Activated CD8-positive, alpha-beta memory T cell treated with anti-CD3 and anti-CD28 coated beads, Interleukin-2, amount 10 ng/mL, durations not matched to agents 7 days and 5 days (primary cell): ENCODE measurements around the gene TCF15. TPM values are rescaled to one million over a fixed set of nuclear protein-coding genes. Genes with fewer than 3 reads are reported as not detected.
"Not testable (repeated sequence)": the region's sequence is repeated elsewhere in the genome, so short reads cannot be mapped to it uniquely, and the experiment has no call there.

ENCODE experiments used
- ATAC-seq: fragments of 150-1000 bp; cut with Tn5 transposase; one replicate; pipeline ENCODE4 v1.10.0; 2021; ENCODE audit warnings: moderate library complexity
- CTCF ChIA-PET: fragments of 350-600 bp; sonication (Branson Sonifier 250); formaldehyde crosslinking; loops from one replicate; lab custom pipeline; 2021; ENCODE audit warnings: antibody characterized with exemption; lab: Charles Lee
- DNase-seq: peaks from one replicate; pipeline ENCODE4 v3.0.0-alpha.2; 2020
- H3K27ac Mint-ChIP-seq: one replicate; pipeline ENCODE4 v1.8.0; 2021; ENCODE audit warnings: mild to moderate bottlenecking, mixed read lengths
- H3K27me3 Mint-ChIP-seq: one replicate; pipeline ENCODE4 v1.8.0; 2021; ENCODE audit warnings: mixed read lengths
- H3K36me3 Mint-ChIP-seq: one replicate; pipeline ENCODE4 v1.8.0; 2021; ENCODE audit warnings: mild to moderate bottlenecking, mixed read lengths
- H3K4me1 Mint-ChIP-seq: one replicate; pipeline ENCODE4 v1.8.0; 2021; ENCODE audit warnings: mixed read lengths
- H3K4me3 Mint-ChIP-seq: one replicate; pipeline ENCODE4 v1.8.0; 2021; ENCODE audit warnings: mild to moderate bottlenecking, moderate library complexity, mixed read lengths
- H3K9me3 Mint-ChIP-seq: one replicate; pipeline ENCODE4 v1.8.0; 2022; ENCODE audit warnings: low read depth, mixed read lengths
- total RNA-seq, 2 experiments: library from RNA; stranded (reverse); gene quantifications; one replicate each; pipeline ENCODE4 v1.2.3, GENCODE V29; 2021

TCF15 gene
- total RNA-seq, 2 experiments from 2014 or later: not detected

- ATAC-seq (no peak), DNase-seq (no peak)
- H3K27me3 Mint-ChIP-seq: peaks cover 9% of the 10 kb centered on the region
- H3K36me3 Mint-ChIP-seq: peaks cover 26% of the 10 kb centered on the region
- H3K27ac Mint-ChIP-seq: no peak overlapping the region
- H3K4me1 Mint-ChIP-seq: peaks cover 24% of the 10 kb centered on the region
- CTCF ChIA-PET: interaction anchor here (1.2 to 4.4 kb wide), 3 partner anchors 20 to 85 kb away, joined by 3 to 55 read pairs (median 3); no protein-coding TSS in a partner anchor
- no peak overlapping the region for H3K4me3 Mint-ChIP-seq
- H3K9me3 Mint-ChIP-seq: no peaks in the 10 kb centered on the region
These were observed 37.4 kb upstream of the TCF15 start for GRCh38 chr20:647479-648019.

- Mint-ChIP-seq H3K36me3 (peaks cover 26% of the 10 kb centered on the region), H3K4me1 (peaks cover 17% of the 10 kb centered on the region), H3K27me3 (peaks cover 9% of the 10 kb centered on the region), H3K9me3 (no peaks in the 10 kb centered on the region), H3K27ac (no peak overlapping the region), H3K4me3 (no peak overlapping the region)
- ATAC-seq: no peak
- DNase-seq: no peak
- CTCF ChIA-PET: interaction anchor here (1.2 to 4.4 kb wide), 5 partner anchors 10 to 284 kb away, joined by 3 to 55 read pairs (median 4); no protein-coding TSS in a partner anchor
These were observed 36.7 kb upstream of the TCF15 start for GRCh38 chr20:646868-647233.

- H3K4me3 Mint-ChIP-seq: no peak overlapping the region
- no peak overlapping the region for H3K27ac Mint-ChIP-seq
- DNase-seq: no peak
- H3K9me3 Mint-ChIP-seq: no peaks in the 10 kb centered on the region
- CTCF ChIA-PET: interaction anchor here (0.6 to 4.4 kb wide), 43 partner anchors 8 to 444 kb away, joined by 3 to 55 read pairs (median 4); partner anchors contain the start of genes CSNK2A1, TBC1D20 and TRIB3
- H3K36me3 Mint-ChIP-seq: peaks cover 26% of the 10 kb centered on the region
- peaks cover 11% of the 10 kb centered on the region for H3K27me3 Mint-ChIP-seq
- H3K4me1 Mint-ChIP-seq: peaks cover 16% of the 10 kb centered on the region
- ATAC-seq: no peak
These were observed 36.2 kb upstream of the TCF15 start for GRCh38 chr20:646107-646867.

DNA sequence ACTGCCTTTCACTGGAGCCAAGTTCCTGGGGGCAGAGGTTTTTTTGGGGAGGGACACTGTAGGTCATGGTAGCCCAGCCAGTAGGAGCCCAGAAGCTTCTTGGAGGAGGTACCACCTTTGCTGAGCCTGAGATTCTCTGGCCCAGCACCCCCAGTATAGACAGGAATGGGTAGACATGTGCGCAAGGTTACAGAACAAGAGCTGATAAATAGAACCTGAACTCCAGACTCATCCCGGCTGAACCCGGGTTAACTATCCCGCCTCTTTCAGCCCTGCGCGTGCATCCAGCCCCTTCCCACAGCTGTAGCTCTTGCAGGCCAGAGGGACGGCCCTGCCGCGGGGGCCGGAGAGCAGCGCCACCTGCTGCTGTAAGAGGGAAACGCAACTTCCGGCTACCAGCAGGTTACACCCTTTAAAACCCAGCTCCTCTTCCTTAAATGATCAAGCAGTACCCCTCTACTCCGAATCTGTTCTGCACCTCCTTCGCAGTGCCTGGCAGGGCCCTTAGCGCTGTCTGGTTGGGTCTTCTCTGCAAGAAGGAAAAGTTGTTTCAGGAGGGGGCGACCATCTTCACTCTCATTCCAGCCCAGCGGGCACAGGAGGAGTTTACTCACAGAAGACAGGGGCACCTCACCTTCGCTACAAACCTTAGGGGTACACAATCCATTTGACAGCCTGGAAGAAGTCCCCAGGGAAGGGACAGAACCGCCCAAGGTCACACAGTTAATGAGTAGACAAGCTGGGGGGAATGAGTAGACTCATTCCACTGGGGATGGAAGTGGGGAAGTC, 35.4 kb upstream of the TCF15 start:
- Mint-ChIP-seq H3K4me3 (no peak overlapping the region), H3K27ac (peak overlapping the region; percentile 26), H3K27me3 (peaks cover 11% of the 10 kb centered on the region), H3K4me1 (peaks cover 11% of the 10 kb centered on the region), H3K9me3 (no peaks in the 10 kb centered on the region), H3K36me3 (peaks cover 24% of the 10 kb centered on the region)
- ATAC-seq (peak; percentile 88), DNase-seq (peak; percentile 76)
- CTCF ChIA-PET: interaction anchor here (0.6 to 4.4 kb wide), 48 partner anchors 9 to 443 kb away, joined by 3 to 55 read pairs (median 4); partner anchors contain the start of genes CSNK2A1, TBC1D20 and TRIB3

GRCh38 chr20:644692-645317, 34.7 kb upstream of the TCF15 start:
- no peak overlapping the region for H3K4me3 Mint-ChIP-seq
- H3K4me1 Mint-ChIP-seq: peaks cover 8% of the 10 kb centered on the region
- H3K27me3 Mint-ChIP-seq: peaks cover 11% of the 10 kb centered on the region
- H3K27ac Mint-ChIP-seq: no peak overlapping the region
- ATAC-seq (no peak), DNase-seq (no peak)
- peaks cover 20% of the 10 kb centered on the region for H3K36me3 Mint-ChIP-seq
- no peaks in the 10 kb centered on the region for H3K9me3 Mint-ChIP-seq
- CTCF ChIA-PET: interaction anchor here (0.7 to 4.4 kb wide), 39 partner anchors 10 to 442 kb away, joined by 3 to 55 read pairs (median 4); partner anchors contain the start of genes CSNK2A1, TBC1D20 and TRIB3

DNA sequence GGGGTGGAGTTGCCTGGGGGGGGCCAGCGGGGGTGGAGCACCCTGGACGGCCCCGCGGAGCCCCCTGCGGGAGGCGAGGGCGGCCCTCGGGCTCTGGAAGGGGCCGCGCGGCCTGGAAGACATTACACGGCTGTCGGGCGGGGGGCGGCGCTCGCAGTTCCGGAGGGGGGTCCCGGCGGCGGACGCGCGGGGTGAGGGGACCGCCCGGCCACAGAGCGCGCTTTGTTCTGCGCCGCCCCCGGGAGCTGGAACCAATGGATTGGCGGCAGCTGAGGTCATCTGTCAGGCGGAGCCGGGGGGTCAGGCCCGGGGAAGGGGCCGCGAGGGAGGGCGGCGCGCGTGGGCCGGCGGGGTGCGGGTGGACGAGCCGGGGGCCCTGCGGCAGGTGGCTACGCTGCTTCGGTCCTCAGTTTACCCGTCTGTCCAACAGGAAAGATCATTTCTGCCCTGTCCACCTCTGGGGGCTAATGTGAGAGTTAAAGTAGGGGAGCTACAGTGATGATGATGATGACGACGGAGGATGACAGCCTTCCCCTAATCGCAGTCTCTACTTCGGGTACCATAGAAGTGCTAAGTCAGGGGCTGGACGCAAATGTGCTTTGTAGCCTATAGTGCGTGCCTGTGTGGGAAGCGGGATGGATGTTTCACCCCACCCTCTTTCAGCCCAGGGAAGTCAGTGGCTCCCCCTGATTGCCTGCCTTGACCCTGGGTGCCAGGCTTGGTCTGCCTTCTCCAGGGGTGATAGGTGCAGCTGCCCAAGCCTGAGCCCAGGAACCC, 32.5 kb upstream of the TCF15 start:
- no peak overlapping the region for H3K4me3 Mint-ChIP-seq
- no peak overlapping the region for H3K27ac Mint-ChIP-seq
- peaks cover 4% of the 10 kb centered on the region for H3K36me3 Mint-ChIP-seq
- ATAC-seq: no peak
- H3K9me3 Mint-ChIP-seq: no peaks in the 10 kb centered on the region
- peaks cover 15% of the 10 kb centered on the region for H3K27me3 Mint-ChIP-seq
- H3K4me1 Mint-ChIP-seq: peaks cover 8% of the 10 kb centered on the region
- CTCF ChIA-PET: no interaction called here
- DNase-seq: no peak

- H3K36me3 Mint-ChIP-seq, H3K4me1 Mint-ChIP-seq, H3K9me3 Mint-ChIP-seq, DNase-seq, H3K27ac Mint-ChIP-seq, ATAC-seq, CTCF ChIA-PET, H3K4me3 Mint-ChIP-seq: not testable (repeated sequence)
- peaks cover 19% of the 10 kb centered on the region for H3K27me3 Mint-ChIP-seq
These were observed 31.9 kb upstream of the TCF15 start for GRCh38 chr20:642013-642397.

DNA sequence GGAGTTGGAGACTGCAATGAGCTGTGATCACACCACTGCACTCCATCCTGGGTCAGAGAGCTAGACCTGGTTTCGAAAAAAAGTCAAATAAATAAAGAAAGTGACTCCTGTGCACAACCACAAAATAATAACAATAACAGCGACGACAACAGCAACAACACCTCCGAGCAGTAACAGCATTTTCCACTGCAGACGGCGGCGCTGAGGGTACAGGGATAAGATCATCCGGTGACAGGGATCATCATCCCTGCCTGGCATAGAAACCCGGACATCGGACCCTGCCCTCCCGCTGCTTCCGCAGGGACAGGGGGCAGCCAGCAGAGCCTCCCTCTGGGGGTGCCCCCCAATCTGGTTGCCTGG, 31.4 kb upstream of the TCF15 start:
- peaks cover 19% of the 10 kb centered on the region for H3K27me3 Mint-ChIP-seq
- DNase-seq (no peak), ATAC-seq (no peak)
- peaks cover 8% of the 10 kb centered on the region for H3K4me1 Mint-ChIP-seq
- H3K4me3 Mint-ChIP-seq: no peak overlapping the region
- H3K36me3 Mint-ChIP-seq: no peaks in the 10 kb centered on the region
- H3K27ac Mint-ChIP-seq: no peak overlapping the region
- no peaks in the 10 kb centered on the region for H3K9me3 Mint-ChIP-seq
- CTCF ChIA-PET: interaction anchor here (2.2 kb wide), 1 partner anchor 9 kb away, joined by 6 read pairs; no protein-coding TSS in a partner anchor

- no peaks in the 10 kb centered on the region for H3K36me3 Mint-ChIP-seq
- H3K27ac Mint-ChIP-seq: no peak overlapping the region
- H3K4me1 Mint-ChIP-seq: peaks cover 8% of the 10 kb centered on the region
- H3K4me3 Mint-ChIP-seq: no peak overlapping the region
- ATAC-seq (no peak), DNase-seq (no peak)
- CTCF ChIA-PET: interaction anchor here (2.2 kb wide), 1 partner anchor 10 kb away, joined by 6 read pairs; no protein-coding TSS in a partner anchor
- H3K9me3 Mint-ChIP-seq: no peaks in the 10 kb centered on the region
- H3K27me3 Mint-ChIP-seq: peaks cover 19% of the 10 kb centered on the region
These were observed 30.8 kb upstream of the TCF15 start for GRCh38 chr20:640674-641515.

DNA sequence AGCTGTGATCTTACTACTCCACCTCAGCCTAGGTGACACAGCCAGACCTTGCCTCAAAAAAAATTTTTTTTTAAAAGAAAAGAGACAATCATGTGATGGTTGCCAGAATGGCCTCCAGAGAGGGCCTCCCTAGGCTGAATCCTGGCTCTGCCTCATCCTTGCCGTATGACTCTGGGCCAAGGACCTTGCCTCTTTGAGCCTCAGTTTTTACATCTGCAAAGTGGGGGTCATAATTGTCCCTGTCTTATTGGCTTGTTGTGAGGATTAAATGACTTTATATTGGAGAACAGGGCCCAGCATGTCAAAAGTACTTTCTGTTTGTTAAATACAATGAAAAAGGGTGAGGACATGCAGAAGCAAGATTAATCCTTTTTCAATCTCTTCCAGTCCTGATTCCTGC, 28.5 kb upstream of the TCF15 start:
- Mint-ChIP-seq H3K4me1 (peaks cover 3% of the 10 kb centered on the region), H3K9me3 (no peaks in the 10 kb centered on the region), H3K27me3 (peaks cover 23% of the 10 kb centered on the region), H3K4me3 (no peak overlapping the region), H3K36me3 (no peaks in the 10 kb centered on the region), H3K27ac (no peak overlapping the region)
- CTCF ChIA-PET: interaction anchor here (1.6 kb wide), 1 partner anchor 15 kb away, joined by 3 read pairs; no protein-coding TSS in a partner anchor
- ATAC-seq (no peak), DNase-seq (no peak)

- H3K27me3 Mint-ChIP-seq: peaks cover 14% of the 10 kb centered on the region
- peaks cover 3% of the 10 kb centered on the region for H3K4me1 Mint-ChIP-seq
- no peaks in the 10 kb centered on the region for H3K36me3 Mint-ChIP-seq
- no peak for ATAC-seq
- H3K4me3 Mint-ChIP-seq: no peak overlapping the region
- no peaks in the 10 kb centered on the region for H3K9me3 Mint-ChIP-seq
- DNase-seq: no peak
- no peak overlapping the region for H3K27ac Mint-ChIP-seq
- CTCF ChIA-PET: no interaction called here
These were observed 27.4 kb upstream of the TCF15 start for GRCh38 chr20:637559-637958.
